ENCODE measurements around the gene PTPRG. TPM values are rescaled to one million over a fixed set of nuclear protein-coding genes. Genes with fewer than 3 reads are reported as not detected.

PTPRG gene
- total and polyA plus RNA-seq, 12 donors, result 6.3 to 119 (median 72.2) TPM

DNA sequence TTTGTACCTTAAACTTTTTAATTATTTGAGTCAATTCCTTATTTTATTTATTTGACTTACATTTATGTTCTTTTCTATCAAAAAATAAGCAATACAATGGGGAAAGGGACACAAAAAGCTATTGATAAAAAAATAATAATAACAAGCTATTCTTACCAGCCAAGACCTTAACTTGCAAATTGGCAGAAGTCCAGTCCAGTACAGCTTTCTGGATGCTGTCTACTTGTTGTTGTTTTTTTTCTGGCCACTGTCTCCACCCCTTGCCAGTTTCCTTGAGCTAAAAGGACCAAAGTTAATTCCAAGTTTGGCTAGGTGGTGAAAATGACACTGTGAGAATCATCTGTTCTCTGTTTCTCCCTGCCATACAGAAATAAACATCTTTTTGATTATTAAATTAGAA, 232.2 kb downstream of the PTPRG start:
- Histone ChIP-seq H3K27me3 (no peaks in the 10 kb centered on the region), H3K4me3 (no peak overlapping the region), H3K27ac (no peak overlapping the region), H3K36me3 (replicated peaks in 1 of 2) (no peaks in the 10 kb centered on the region), H3K4me1 (replicated peaks in 1 of 2) (peaks cover 4 to 10% of the 10 kb centered on the region in 2 donors), H3K9me3 (replicated peaks in 1 of 3) (no peaks in the 10 kb centered on the region)
- TF ChIP-seq, protein P1, sequence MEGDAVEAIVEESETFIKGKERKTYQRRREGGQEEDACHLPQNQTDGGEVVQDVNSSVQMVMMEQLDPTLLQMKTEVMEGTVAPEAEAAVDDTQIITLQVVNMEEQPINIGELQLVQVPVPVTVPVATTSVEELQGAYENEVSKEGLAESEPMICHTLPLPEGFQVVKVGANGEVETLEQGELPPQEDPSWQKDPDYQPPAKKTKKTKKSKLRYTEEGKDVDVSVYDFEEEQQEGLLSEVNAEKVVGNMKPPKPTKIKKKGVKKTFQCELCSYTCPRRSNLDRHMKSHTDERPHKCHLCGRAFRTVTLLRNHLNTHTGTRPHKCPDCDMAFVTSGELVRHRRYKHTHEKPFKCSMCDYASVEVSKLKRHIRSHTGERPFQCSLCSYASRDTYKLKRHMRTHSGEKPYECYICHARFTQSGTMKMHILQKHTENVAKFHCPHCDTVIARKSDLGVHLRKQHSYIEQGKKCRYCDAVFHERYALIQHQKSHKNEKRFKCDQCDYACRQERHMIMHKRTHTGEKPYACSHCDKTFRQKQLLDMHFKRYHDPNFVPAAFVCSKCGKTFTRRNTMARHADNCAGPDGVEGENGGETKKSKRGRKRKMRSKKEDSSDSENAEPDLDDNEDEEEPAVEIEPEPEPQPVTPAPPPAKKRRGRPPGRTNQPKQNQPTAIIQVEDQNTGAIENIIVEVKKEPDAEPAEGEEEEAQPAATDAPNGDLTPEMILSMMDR (IDR thresholded peaks at IDR 0.05), result no peak
- no peak for TF ChIP-seq POLR2A (IDR thresholded peaks at IDR 0.05)
- intact Hi-C loops (cut with DNase I), result no loop called here
- DNase-seq, result no peak

DNA sequence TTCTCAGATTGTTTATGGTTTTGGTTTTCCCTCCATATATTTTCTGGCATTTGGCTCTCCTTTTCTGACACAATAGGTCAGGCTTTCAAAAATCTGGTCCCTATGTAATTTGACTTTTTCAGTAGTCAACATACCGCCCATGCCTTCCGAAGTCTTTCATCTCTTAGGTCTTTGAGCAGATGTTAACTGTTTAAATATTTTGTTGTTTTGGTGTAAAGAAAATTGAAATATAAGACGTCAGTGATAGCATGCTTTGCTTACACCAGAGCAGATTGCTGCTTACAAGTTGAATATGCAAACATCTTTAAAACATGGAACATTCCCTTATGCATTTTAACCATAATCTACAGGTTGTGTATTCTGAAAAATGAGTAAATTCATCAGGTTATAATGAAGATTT, 233.0 kb downstream of the PTPRG start:
- H3K9me3 ChIP-seq (replicated peaks in 1 of 3), result no peaks in the 10 kb centered on the region
- H3K27me3 ChIP-seq, result no peaks in the 10 kb centered on the region
- H3K4me1 ChIP-seq (replicated peaks in 1 of 2), result peaks cover 4 to 10% of the 10 kb centered on the region in 2 donors
- intact Hi-C loops (cut with DNase I), result no loop called here
- WGBS, 4 donors, result 87 to 95% (median 93%) methylated on average over 3 of the region's 3 CpGs
- no peak for DNase-seq
- H3K4me3 ChIP-seq, result no peak overlapping the region
- H3K36me3 ChIP-seq (replicated peaks in 1 of 2), result no peaks in the 10 kb centered on the region
- TF ChIP-seq, protein P1 (IDR thresholded peaks at IDR 0.05), result no peak
- no peak overlapping the region for H3K27ac ChIP-seq

DNA sequence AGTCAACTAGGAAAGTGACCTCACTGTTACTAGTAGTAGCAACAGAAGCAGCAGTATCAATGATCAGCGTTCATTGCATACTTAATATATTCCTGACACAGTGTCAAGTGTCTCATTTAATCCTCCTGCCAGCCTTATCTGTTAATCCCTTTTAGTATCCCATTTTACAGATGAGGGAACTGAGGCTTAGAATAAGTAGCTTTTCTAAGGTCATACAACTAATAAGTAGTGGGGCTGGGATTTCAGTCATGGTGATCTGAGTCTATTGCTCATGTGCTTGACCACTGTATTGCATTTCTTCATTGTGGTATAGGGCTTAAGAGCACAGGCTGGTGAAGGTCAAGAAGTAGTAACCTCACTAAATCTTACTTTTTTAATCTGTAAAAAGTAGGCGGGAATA, 233.6 kb downstream of the PTPRG start:
- no peak overlapping the region for H3K4me3 ChIP-seq
- no peaks in the 10 kb centered on the region for H3K27me3 ChIP-seq
- WGBS, 4 donors, result 42 to 100% (median 66%) methylated on average over 2 of the region's 2 CpGs
- no peaks in the 10 kb centered on the region for H3K9me3 ChIP-seq (replicated peaks in 1 of 3)
- intact Hi-C loops (cut with DNase I), result no loop called here
- no peak for DNase-seq
- no peak overlapping the region for H3K27ac ChIP-seq
- TF ChIP-seq, protein P1 (IDR thresholded peaks at IDR 0.05), result no peak
- no peak for TF ChIP-seq POLR2A (IDR thresholded peaks at IDR 0.05)
- H3K36me3 ChIP-seq (replicated peaks in 1 of 2), result no peaks in the 10 kb centered on the region
- H3K4me1 ChIP-seq (replicated peaks in 1 of 2), result peaks cover 4 to 10% of the 10 kb centered on the region in 2 donors

DNA sequence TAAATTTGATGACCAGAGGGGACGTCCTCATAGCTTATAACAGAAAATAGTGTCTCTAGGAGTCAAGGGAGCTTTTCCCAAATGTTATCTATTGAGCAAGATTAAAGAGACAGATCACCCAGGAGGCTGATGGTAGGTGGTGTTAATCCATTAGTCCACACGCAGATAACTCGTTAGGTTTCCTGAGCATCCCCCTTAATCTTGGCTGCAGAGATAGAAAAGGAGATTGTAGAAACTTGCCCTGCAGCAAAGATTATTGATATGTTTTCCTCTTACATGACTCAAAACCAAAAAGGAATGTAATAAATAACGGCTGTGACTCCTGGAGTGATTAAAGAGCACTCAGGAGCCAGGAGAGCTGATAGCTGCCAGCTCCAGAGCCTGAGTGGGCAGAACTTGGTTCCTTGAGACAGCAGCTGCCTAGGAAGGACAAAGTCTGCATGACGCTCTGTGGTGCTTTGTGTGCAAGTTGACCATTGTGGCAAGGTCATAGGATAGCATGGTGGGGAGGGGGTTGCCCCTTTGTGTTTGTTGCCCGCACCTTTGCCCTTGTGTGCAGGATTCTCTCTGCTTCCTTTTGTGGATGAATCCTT, 234.8 kb downstream of the PTPRG start:
- TF ChIP-seq, protein P1 (IDR thresholded peaks at IDR 0.05), result no peak
- no peak for TF ChIP-seq POLR2A (IDR thresholded peaks at IDR 0.05)
- DNase-seq, result peak in 5 of 7 donors; percentile 32 to 64 (median 41)
- Histone ChIP-seq H3K4me3 (no peak overlapping the region), H3K27ac (no peak overlapping the region), H3K36me3 (replicated peaks in 1 of 2) (no peaks in the 10 kb centered on the region), H3K9me3 (replicated peaks in 1 of 3) (no peaks in the 10 kb centered on the region), H3K4me1 (replicated peaks in 1 of 2) (peaks cover 4 to 10% of the 10 kb centered on the region in 2 donors), H3K27me3 (no peaks in the 10 kb centered on the region)
- intact Hi-C loops (cut with DNase I), result no loop called here
- 38 to 54% (median 48%) methylated on average over 6 of the region's 6 CpGs for WGBS, 4 donors

All from adrenal gland (tissue), 12 donors.